Measurements from ENCODE around the gene PLCB2. TPM values are rescaled to one million over a fixed set of nuclear protein-coding genes. Genes with fewer than 3 reads are reported as not detected.

Gene PLCB2
- total and polyA plus RNA-seq, 9 of the 15 experiments (the other 6 are each of a cell fraction or from before 2014, with no cell fraction given), result 0.37 to 12.3 (median 8.0) TPM

DNA sequence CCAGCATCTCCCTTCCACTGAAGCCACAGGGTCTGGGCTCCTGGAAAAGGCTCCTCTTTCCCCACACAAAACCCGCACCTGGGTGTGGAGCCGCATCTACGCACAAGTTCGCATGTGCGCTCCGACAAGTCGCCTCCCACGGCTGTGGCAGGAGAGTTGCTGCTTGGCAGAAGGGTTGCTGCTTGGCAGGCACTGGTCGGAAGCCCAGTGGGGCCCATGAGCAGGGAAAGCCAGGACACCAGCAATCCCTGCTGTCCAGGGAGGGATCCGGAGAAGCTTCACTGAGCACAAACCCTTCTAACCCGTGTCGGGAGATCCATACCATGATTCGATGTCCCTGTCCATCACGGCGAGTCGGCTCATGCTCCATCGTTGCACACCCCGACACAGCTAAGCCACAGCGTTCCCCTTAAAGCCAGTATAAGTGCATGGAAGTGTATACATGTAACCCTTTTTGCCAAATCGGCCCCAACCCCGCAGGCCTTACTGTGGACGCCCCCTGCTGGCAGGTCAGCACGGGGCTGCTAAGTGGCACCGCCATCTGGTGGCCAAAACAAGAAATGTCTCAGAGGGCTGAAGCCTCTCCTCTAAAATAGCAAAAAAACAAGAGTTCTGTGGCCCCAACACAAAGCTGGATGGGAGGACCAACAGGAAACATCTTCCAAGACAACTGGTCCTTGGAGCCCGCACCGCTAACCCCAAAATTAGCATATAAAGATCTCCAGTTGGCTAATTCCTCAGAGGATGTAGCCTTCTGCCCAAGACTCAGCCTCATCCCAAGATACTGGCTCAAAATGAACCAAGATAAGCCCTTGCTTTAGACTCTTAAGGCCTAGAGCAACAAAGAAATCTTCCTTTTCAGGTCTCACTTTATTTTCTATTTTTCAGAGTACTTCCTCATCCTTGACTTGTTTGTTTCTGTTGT is 33.1 kb downstream of the PLCB2 start (continued):
- TF ChIP-seq NBN (IDR thresholded peaks at IDR 0.05; ENCODE audit: low read depth) (peak; percentile 31; the same call in 1 of the 2 replicates), ZNF507 (tag; conservative IDR thresholded peaks at IDR 0.05) (no peak), ZNF431 (CRISPR knock-in tag; IDR thresholded peaks at IDR 0.05) (no peak), SREBF2 (CRISPR knock-in tag; IDR thresholded peaks at IDR 0.05) (no peak), ZC3H11A (IDR thresholded peaks at IDR 0.05; ENCODE audit: low read depth, low read length) (no peak), BHLHE40 (IDR thresholded peaks at IDR 0.05; ENCODE audit: low read length) (peak; percentile 50), RHOXF2B (CRISPR knock-in tag; conservative IDR thresholded peaks at IDR 0.05) (no peak), MEIS2 (IDR thresholded peaks at IDR 0.05; ENCODE audit: partially characterized antibody) (no peak), NR2C2 (CRISPR knock-in tag; IDR thresholded peaks at IDR 0.05) (no peak), NR2C2 (tag; IDR thresholded peaks at IDR 0.05) (no peak), ESRRB (CRISPR knock-in tag; IDR thresholded peaks at IDR 0.05; ENCODE audit: borderline replicate concordance) (no peak), LCOR (CRISPR knock-in tag; IDR thresholded peaks at IDR 0.05) (peak; percentile 88; the same call in 1 of the 2 replicates), MAFF (IDR thresholded peaks at IDR 0.05; ENCODE audit: low read length) (no peak), NEUROD1 (IDR thresholded peaks at IDR 0.05; ENCODE audit: borderline replicate concordance, low read depth, low read length, partially characterized antibody) (peak; percentile 40), ZNF668 (CRISPR knock-in tag; IDR thresholded peaks at IDR 0.05) (no peak), ZBTB43 (CRISPR knock-in tag; IDR thresholded peaks at IDR 0.05) (peak; percentile 60; the same call in 1 of the 2 replicates), GTF2A2 (tag; IDR thresholded peaks at IDR 0.05) (no peak), TBL1XR1 (IDR thresholded peaks at IDR 0.05; ENCODE audit: low read length in 2 of 2) (0 out of 4 replicates have a peak, but pooled peaks of 1 of the 2 experiments have one; percentile 80), ZNF778 (CRISPR knock-in tag; IDR thresholded peaks at IDR 0.05) (no peak), NCOA2 (IDR thresholded peaks at IDR 0.05; ENCODE audit: partially characterized antibody in 2 of 2) (no peak)
- TF ChIP-seq, protein P1, sequence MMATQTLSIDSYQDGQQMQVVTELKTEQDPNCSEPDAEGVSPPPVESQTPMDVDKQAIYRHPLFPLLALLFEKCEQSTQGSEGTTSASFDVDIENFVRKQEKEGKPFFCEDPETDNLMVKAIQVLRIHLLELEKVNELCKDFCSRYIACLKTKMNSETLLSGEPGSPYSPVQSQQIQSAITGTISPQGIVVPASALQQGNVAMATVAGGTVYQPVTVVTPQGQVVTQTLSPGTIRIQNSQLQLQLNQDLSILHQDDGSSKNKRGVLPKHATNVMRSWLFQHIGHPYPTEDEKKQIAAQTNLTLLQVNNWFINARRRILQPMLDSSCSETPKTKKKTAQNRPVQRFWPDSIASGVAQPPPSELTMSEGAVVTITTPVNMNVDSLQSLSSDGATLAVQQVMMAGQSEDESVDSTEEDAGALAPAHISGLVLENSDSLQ (IDR thresholded peaks at IDR 0.05), result no peak
- TF ChIP-seq, protein P2, sequence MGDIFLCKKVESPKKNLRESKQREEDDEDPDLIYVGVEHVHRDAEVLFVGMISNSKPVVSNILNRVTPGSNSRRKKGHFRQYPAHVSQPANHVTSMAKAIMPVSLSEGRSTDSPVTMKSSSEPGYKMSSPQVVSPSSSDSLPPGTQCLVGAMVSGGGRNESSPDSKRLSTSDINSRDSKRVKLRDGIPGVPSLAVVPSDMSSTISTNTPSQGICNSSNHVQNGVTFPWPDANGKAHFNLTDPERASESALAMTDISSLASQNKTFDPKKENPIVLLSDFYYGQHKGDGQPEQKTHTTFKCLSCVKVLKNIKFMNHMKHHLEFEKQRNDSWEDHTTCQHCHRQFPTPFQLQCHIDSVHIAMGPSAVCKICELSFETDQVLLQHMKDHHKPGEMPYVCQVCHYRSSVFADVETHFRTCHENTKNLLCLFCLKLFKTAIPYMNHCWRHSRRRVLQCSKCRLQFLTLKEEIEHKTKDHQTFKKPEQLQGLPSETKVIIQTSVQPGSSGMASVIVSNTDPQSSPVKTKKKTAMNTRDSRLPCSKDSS (IDR thresholded peaks at IDR 0.05; ENCODE audit: low read depth, partially characterized antibody), result no peak
